ENCODE results near the gene NOM1.

Gene NOM1

GRCh38 chr7:157008206-157009169 is 59.0 kb downstream of the NOM1 start:
- DNase-seq (ENCODE audit: low read depth), result no peak
- no peak overlapping the region for H3K4me3 ChIP-seq (ENCODE audit: low read length)
- TF ChIP-seq CTCF (IDR thresholded peaks at IDR 0.05; ENCODE audit: insufficient read depth, low read depth, low read length, missing control alignments), result no peak

- H3K4me3 ChIP-seq (ENCODE audit: low read length), result no peak overlapping the region
- no peak for DNase-seq (ENCODE audit: low read depth)
- no peak for TF ChIP-seq CTCF (IDR thresholded peaks at IDR 0.05; ENCODE audit: insufficient read depth, low read depth, low read length, missing control alignments)
These were observed 59.8 kb downstream of the NOM1 start for GRCh38 chr7:157009170-157009777.

GRCh38 chr7:157009778-157010587 is 60.5 kb downstream of the NOM1 start:
- peak overlapping the region; percentile 50 for H3K4me3 ChIP-seq (ENCODE audit: low read length)
- no peak for TF ChIP-seq CTCF (IDR thresholded peaks at IDR 0.05; ENCODE audit: insufficient read depth, low read depth, low read length, missing control alignments)
- DNase-seq (ENCODE audit: low read depth), result no peak

GRCh38 chr7:157010588-157011332 is 61.2 kb downstream of the NOM1 start, which contains the start of gene MNX1:
TSS of gene MNX1 (minus strand) at chr7:157010663. CDS start at chr7:157010350, 313 bp downstream.
- no peak for TF ChIP-seq CTCF (IDR thresholded peaks at IDR 0.05; ENCODE audit: insufficient read depth, low read depth, low read length, missing control alignments)
- peak within 1 kb of the TSS; percentile 50 for H3K4me3 ChIP-seq (ENCODE audit: low read length)
- peak; percentile 89 for DNase-seq (ENCODE audit: low read depth)

GRCh38 chr7:157011333-157012112 is 62.0 kb downstream of the NOM1 start:
- TF ChIP-seq CTCF (IDR thresholded peaks at IDR 0.05; ENCODE audit: insufficient read depth, low read depth, low read length, missing control alignments), result no peak
- no peak for DNase-seq (ENCODE audit: low read depth)
- H3K4me3 ChIP-seq (ENCODE audit: low read length), result peak overlapping the region; percentile 37

All from epithelial cell of esophagus (primary cell).